8988T (cell line): ENCODE results near the gene CRB1.

Source experiments
- DNase-seq: peaks from one replicate; pipeline ENCODE4 v3.0.0; 2011

CRB1 gene

GRCh38 chr1:197304638-197305200 lies 36.7 kb downstream of the CRB1 start:
- DNase-seq, result no peak

GRCh38 chr1:197305925-197306324 lies 37.9 kb downstream of the CRB1 start:
- DNase-seq, result no peak

DNA sequence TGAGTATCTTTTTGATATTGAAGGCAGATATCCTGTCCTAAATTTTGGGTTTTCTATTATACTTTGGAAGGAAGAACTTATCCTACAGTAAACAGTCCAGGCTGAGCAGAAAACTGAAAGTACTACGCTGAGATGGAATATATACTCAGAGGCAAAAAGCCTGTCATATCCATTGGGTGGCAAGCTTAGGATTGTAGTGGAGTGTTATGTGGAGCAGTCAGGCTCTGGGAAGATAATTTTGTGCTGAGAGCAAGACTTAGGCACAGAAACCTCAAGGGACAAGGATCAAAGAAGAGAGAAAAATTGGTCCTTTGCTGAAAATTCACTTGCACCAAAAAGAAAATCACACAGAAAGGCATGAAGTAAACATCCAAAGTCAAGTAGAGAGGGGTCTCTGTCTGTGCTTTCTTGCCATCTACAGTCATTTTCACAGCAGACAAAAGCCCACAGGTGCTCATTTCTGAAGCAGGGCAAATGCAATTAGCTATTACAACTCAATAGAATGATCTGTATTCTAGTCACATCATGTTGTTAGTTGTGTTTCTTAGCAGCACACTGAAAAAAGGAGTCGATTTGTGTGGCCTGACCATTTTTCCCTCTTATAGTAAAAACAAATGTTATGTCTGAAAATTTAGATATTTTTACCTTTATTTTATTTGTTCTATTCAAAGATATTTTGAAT lies 38.5 kb downstream of the CRB1 start:
- no peak for DNase-seq

DNA sequence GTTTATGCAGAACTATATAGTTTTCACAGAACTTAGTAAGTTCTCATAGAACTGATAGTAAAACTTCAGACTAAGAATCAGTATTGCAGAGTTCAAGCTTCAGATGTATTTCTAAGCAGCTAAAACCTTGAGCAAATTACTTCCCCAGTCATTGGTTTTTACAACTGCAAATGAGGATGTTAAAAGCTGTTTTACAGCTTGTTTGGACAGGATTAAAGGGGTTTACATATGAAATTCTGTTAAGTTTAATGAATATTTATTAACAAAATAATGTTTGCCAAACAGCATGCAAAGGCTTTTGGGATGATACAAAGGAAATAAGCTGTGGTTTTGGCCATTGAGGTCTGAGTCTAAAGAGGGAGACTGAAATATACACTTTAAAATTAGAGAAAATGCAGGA lies 39.1 kb downstream of the CRB1 start:
- DNase-seq, result no peak

GRCh38 chr1:197307551-197307950 lies 39.5 kb downstream of the CRB1 start:
- DNase-seq, result no peak

DNA sequence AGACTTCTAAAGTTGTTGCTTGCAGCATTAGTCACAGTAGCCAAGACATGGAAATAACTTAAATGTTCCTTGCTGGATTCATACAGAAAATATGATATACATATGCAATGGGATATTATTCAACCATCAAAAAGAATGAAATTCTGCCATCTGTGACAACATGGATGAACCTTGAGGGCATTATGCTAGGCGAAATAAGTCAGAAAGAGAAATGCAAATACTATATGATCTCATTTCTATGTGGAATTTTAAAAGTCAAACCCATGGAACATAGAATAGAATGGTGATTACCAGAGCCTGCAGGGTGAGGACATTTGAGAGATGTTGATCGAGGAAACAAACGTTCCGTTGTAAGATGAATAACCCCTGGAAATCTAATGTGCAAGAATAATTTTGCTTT lies 43.0 kb downstream of the CRB1 start:
- DNase-seq, result no peak

GRCh38 chr1:197312163-197312562 lies 44.1 kb downstream of the CRB1 start:
- no peak for DNase-seq

DNA sequence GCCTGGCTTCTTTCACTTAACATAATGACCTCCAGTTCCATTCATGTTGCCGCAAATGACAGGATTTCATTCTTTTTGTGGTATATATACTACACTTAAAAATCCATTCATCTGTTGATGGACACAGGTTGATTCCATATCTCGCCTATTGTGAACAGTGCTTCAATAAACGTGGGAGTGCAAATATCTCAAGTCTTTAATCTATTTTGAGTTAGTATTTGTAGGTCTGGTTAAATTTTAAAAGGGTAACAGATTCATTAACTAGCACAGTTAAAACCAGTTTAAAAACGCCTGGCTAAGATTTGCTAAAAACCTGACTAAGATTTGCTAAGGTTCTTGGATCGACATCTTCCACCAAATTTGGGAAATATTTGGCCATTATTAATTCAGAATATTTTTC lies 45.7 kb downstream of the CRB1 start:
- DNase-seq, result no peak

- DNase-seq, result no peak
Measured at GRCh38 chr1:197314682-197315081, 46.6 kb downstream of the CRB1 start.

- no peak for DNase-seq
Measured at GRCh38 chr1:197319631-197320030, 51.6 kb downstream of the CRB1 start.

- DNase-seq, result no peak
Measured at GRCh38 chr1:197320991-197321531, 53.0 kb downstream of the CRB1 start.

DNA sequence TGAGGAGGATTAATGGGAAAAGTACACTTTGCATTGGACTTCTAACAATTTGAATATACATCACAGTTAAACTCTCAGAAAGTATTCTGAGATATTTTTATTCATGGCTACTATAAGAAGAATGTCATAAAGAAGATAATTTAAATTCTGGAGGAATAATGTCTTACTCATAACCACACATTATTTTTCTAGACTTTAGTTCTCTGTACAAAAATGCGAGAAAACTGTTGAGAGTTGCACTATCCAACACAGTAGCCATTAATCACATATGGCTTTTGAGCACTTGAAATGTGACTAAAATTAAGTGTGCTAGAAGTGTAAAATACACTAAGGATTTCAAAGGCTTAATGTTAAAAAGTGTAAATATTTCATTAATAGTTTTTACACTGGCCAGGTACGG lies 53.8 kb downstream of the CRB1 start:
- no peak for DNase-seq

- no peak for DNase-seq
Measured at GRCh38 chr1:197327776-197328364, 59.8 kb downstream of the CRB1 start.

DNA sequence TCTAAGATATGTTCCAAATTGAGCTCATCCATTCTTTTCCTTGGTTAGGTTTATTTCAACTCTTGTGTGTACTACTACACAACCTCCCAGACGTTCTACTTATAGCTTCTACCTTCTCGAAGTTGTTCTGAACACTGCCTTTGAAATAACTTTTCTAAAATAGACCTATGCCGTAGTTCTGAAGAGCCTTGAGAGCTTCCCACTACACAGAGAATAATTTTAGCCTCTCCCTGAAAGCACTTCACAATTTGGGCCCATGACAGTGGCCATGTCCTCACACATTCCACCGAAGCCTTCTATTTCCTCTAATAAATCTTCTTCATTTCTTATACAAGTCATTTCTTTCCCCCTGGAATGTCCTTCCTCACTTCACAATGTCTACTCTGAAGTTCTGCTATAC lies 62.2 kb downstream of the CRB1 start:
- no peak for DNase-seq

DNA sequence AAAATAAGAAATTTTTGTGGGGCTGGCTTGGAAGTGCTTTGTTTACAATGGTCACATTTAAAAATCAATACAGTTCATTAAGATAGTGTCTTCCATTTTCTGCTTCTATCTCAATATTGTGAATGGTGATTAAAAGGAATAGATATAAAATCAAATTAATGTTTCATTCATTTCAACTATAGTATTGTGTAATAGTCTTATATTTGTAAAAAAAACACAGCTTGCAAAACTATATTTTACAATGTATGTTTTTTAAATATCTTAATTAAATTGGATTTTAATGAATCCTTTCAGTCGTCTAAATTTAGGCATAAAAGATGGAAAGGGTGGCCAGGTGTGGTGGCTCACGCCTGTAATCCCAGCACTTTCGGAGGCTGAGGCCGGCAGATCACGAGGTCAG lies 63.5 kb downstream of the CRB1 start:
- DNase-seq, result no peak

- no peak for DNase-seq
Measured at GRCh38 chr1:197333041-197333440, 65.0 kb downstream of the CRB1 start.

DNA sequence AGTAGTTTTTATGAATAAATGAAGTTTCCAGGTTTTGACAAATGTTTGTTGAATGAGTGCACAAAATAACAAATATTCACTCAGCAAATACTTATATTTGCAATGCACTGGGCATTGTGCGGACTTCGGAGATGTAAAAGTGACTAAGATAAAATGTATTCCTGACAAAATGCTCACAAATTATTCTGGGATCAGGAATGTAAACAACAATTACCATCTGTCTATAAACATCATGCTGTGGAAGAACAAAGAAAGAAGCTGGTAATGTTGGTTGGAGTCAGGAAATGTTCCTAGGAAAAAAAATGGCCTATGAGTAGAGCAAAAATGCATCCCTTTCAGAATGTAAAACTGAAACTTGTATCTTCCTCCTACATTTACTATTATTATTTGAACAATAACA lies 68.5 kb downstream of the CRB1 start:
- DNase-seq, result no peak

DNA sequence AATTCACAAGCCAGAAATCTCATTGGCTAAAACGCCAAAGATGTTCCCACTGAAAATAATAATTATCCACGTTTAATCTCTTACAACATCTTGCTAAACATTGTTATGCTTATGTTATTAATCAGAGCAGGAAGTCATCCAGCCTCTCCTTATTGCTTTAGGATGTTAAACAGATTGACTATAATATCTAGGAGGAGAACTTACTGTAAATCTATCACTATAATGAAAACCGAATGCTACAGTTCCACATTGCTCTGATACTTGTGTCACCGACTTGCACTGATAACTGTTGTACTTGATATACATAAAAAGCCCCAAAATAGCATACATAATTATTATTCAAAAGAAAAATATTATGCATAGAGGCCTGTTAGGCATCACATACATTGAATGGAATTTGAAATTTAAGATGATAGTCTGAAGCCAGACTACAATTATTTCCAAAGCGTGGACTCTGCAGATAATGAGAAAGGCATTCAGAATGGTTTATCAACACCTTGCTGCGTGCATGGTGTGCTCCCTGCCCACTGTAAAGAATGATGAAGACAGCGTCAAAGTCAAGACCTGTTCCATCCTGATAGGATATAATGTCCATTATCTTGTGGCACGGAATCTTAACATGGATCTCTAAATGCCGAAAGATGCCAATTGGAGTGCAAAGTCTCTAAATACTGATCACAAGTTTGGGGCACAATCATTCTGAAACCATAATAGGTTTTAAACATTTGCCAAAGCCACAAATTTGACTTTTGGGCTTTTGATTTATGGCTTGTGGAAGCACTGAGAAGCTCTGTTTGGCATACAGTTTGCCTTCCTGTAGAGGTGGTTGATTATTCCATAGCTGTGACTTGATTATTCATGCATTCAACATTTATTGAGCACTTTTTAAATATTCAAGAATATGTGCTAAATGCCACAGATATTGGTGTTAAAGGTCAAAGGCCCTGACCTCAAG lies 71.3 kb downstream of the CRB1 start:
- DNase-seq, result no peak

- DNase-seq, result no peak
Measured at GRCh38 chr1:197341626-197342025, 73.6 kb downstream of the CRB1 start.

GRCh38 chr1:197342044-197342565 lies 74.1 kb downstream of the CRB1 start:
- no peak for DNase-seq

GRCh38 chr1:197342669-197343068 lies 74.6 kb downstream of the CRB1 start:
- DNase-seq, result no peak

DNA sequence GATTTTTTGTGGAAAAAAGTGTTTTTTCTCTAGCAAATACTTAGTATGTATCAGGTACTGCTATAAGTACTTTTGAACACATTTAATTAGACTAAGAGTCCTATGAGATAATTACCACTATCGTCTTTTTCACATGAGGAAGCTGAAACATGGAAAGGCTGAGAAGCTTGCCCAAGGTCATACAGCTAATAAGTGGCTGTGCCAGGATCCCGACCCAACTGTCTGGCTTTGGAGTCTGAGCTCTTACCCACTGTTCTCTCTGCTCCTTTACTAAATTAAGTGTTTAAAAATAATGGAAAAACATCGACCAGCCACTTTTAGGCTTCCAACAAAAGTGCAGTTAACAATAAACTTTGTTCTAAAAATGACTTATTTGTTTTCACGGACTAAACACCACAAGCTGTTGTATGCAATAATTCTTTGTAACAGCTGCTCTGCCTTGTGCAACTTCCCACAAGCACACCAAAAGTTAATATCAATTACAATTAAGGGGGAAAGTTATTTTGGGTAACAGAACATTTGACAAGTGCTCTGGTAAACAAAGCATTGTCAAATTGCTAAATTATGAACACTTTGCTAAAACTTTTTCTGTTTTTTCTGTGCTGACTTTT lies 75.7 kb downstream of the CRB1 start:
- DNase-seq, result no peak
